Natural killer cell (primary cell): Measurements from ENCODE around the gene TMC6. TPM values are rescaled to one million over a fixed set of nuclear protein-coding genes. Genes with fewer than 3 reads are reported as not detected.
A peak's percentile ranks its signal among the peaks of the same experiment; 100 is the strongest.

ENCODE experiments used
- ATAC-seq, 3 donors: fragments of 150-1000 bp in 2 of 3; fragments of 200-7000 bp in 1 of 3; cut with Tn5 transposase; 1 replicate in 1 of 3; 2 replicates in 2 of 3; pipeline ENCODE4 v1.10.0; 2021; ENCODE audit warnings: mild to moderate bottlenecking in 2 of 3, moderate library complexity in 2 of 3
- DNase-seq, 2 donors: peaks; one replicate each; pipeline versions ENCODE4 v3.0.0 to v3.0.0-alpha.2; 2013 to 2021; ENCODE audit warnings: mixed read lengths in 1 of 2
- H3K27ac ChIP-seq: one replicate; pipeline ENCODE4 v1.5.1; 2013; ENCODE audit warnings: mild to moderate bottlenecking, low read length
- H3K27me3 ChIP-seq: one replicate; pipeline ENCODE4 v1.6.1; 2013; ENCODE audit warnings: low read length; ENCODE audit not compliant: control insufficient read depth, insufficient read depth
- H3K36me3 ChIP-seq: one replicate; pipeline ENCODE4 v1.6.1; 2013; ENCODE audit warnings: low read length; ENCODE audit not compliant: control insufficient read depth, insufficient read depth
- H3K4me1 ChIP-seq: one replicate; pipeline ENCODE4 v1.6.1; 2013; ENCODE audit warnings: low read length; ENCODE audit not compliant: control insufficient read depth, insufficient read depth
- H3K4me3 ChIP-seq: one replicate; pipeline ENCODE4 v1.5.1; 2013; ENCODE audit warnings: low read length
- H3K9me3 ChIP-seq: one replicate; pipeline ENCODE4 v1.6.1; 2013; ENCODE audit warnings: low read length; ENCODE audit not compliant: control insufficient read depth, insufficient read depth
- H3K27ac Mint-ChIP-seq, 2 donors: one replicate each; pipeline ENCODE4 v1.8.0; 2022; ENCODE audit warnings: mild to moderate bottlenecking in 2 of 2, mixed read lengths in 2 of 2, moderate library complexity in 1 of 2
- H3K27me3 Mint-ChIP-seq, 2 donors: one replicate each; pipeline ENCODE4 v1.8.0; 2022; ENCODE audit warnings: low read depth in 2 of 2, mixed read lengths in 2 of 2
- H3K36me3 Mint-ChIP-seq: one replicate; pipeline ENCODE4 v1.8.0; 2022; ENCODE audit warnings: mixed read lengths
- H3K4me1 Mint-ChIP-seq, 2 donors: one replicate each; pipeline ENCODE4 v1.8.0; 2022; ENCODE audit warnings: mixed read lengths in 2 of 2
- H3K4me3 Mint-ChIP-seq: one replicate; pipeline ENCODE4 v1.8.0; 2022; ENCODE audit warnings: mild to moderate bottlenecking, moderate library complexity, mixed read lengths
- H3K9me3 Mint-ChIP-seq, 2 donors: one replicate each; pipeline ENCODE4 v1.8.0; 2022; ENCODE audit warnings: mixed read lengths in 2 of 2
- CTCF ChIP-seq: fragments of 200-600 bp; IDR thresholded peaks from one replicate; pipeline ENCODE4 v1.8.0; 2022; ENCODE audit warnings: antibody characterized with exemption
- WGBS: methylation state at CpG from one replicate; pipeline ENCODE4 v1.1.7; 2013; ENCODE audit warnings: missing lambda C conversion rate; ENCODE audit not compliant: insufficient coverage; 5-methylcytosine and 5-hydroxymethylcytosine counted together
- intact Hi-C: fragments of 100-400 bp; cut with micrococcal nuclease; formaldehyde crosslinking; loops from one replicate; pipeline ENCODE4 v1.14.2; 2022
- total RNA-seq, 4 donors: library from RNA; stranded (reverse); fragments of 120-200 nt in 1 of 4; gene quantifications; one replicate each; pipeline versions ENCODE4 v1.2.3 to v1.2.4, GENCODE V29; 2013 to 2022

TMC6 gene
- total RNA-seq, 3 donors from 2014 or later (not counting 1 experiment from before 2014, with no cell fraction given) = 653 to 825 (median 687) TPM

- WGBS = 67% methylated on average over 25 of the region's 25 CpGs
- TF ChIP-seq CTCF = no peak
- H3K4me1 ChIP-seq = peaks cover 93% of the 10 kb centered on the region
- ATAC-seq (no peak), DNase-seq (no peak)
- no peaks in the 10 kb centered on the region for H3K9me3 ChIP-seq
- peaks cover 56% of the 10 kb centered on the region for H3K36me3 ChIP-seq
- H3K27ac ChIP-seq = peak overlapping the region; percentile 51
- Mint-ChIP-seq H3K4me3 (peak overlapping the region; percentile 92), H3K4me1 (peaks cover 49 to 74% of the 10 kb centered on the region in 2 donors), H3K36me3 (no peaks in the 10 kb centered on the region), H3K9me3 (no peaks in the 10 kb centered on the region), H3K27ac (peak overlapping the region; percentile 81 to 87), H3K27me3 (no peaks in the 10 kb centered on the region)
- intact Hi-C loops = no loop called here
- no peaks in the 10 kb centered on the region for H3K27me3 ChIP-seq
- peak overlapping the region; percentile 91 for H3K4me3 ChIP-seq
Measured at GRCh38 chr17:78125976-78126894, 2.3 kb downstream of the TMC6 start.

- H3K4me3 Mint-ChIP-seq = peak overlapping the region; percentile 57
- peak overlapping the region; percentile 31 to 87 for H3K27ac Mint-ChIP-seq
- H3K27me3 Mint-ChIP-seq = no peaks in the 10 kb centered on the region
- H3K4me1 ChIP-seq = peaks cover 93% of the 10 kb centered on the region
- ATAC-seq = no peak
- intact Hi-C loops = no loop called here
- no peak for TF ChIP-seq CTCF
- no peaks in the 10 kb centered on the region for H3K27me3 ChIP-seq
- WGBS = 41% methylated on average over 39 of the region's 39 CpGs
- DNase-seq = peak in 1 of 2 donors; percentile 71
- peak overlapping the region; percentile 51 for H3K27ac ChIP-seq
- no peak overlapping the region for H3K4me3 ChIP-seq
- no peaks in the 10 kb centered on the region for H3K9me3 ChIP-seq
- no peaks in the 10 kb centered on the region for H3K9me3 Mint-ChIP-seq
- peaks cover 48 to 74% of the 10 kb centered on the region in 2 donors for H3K4me1 Mint-ChIP-seq
- H3K36me3 ChIP-seq = peaks cover 64% of the 10 kb centered on the region
- no peaks in the 10 kb centered on the region for H3K36me3 Mint-ChIP-seq
Measured at GRCh38 chr17:78125138-78125913, 3.2 kb downstream of the TMC6 start.

GRCh38 chr17:78124836-78125137, 3.8 kb downstream of the TMC6 start:
- Histone ChIP-seq H3K36me3 (peaks cover 67% of the 10 kb centered on the region), H3K4me3 (no peak overlapping the region), H3K27me3 (no peaks in the 10 kb centered on the region), H3K27ac (peak overlapping the region; percentile 51), H3K9me3 (no peaks in the 10 kb centered on the region), H3K4me1 (peaks cover 90% of the 10 kb centered on the region)
- no peak for ATAC-seq
- DNase-seq = no peak
- intact Hi-C loops = no loop called here
- no peak for TF ChIP-seq CTCF
- Mint-ChIP-seq H3K36me3 (no peaks in the 10 kb centered on the region), H3K4me3 (no peak overlapping the region), H3K27me3 (no peaks in the 10 kb centered on the region), H3K9me3 (no peaks in the 10 kb centered on the region), H3K4me1 (peaks cover 45 to 71% of the 10 kb centered on the region in 2 donors), H3K27ac (peak overlapping the region; percentile 31 to 84)
- WGBS = 26% methylated on average over 12 of the region's 12 CpGs
